AG04449 (cell line): ENCODE results near the gene ZBTB22.
"Not testable (repeated sequence)": the region's sequence is repeated elsewhere in the genome, so short reads cannot be mapped to it uniquely, and the experiment has no call there.

Experiments
- CTCF ChIA-PET: fragments of 350-600 bp; formaldehyde crosslinking; extraction: SDS; loops from one replicate; lab custom pipeline; 2021; ENCODE audit warnings: antibody characterized with exemption; lab: Yijun Ruan, JAX
- POLR2A ChIA-PET: fragments of 400-600, 350-600 bp; formaldehyde crosslinking; extraction: SDS; loops from one replicate; lab custom pipeline; 2020; ENCODE audit warnings: antibody characterized with exemption, inconsistent platforms; lab: Yijun Ruan, JAX
- DNase-seq: peaks from one replicate; pipeline ENCODE4 v3.0.0-alpha.2; 2010; ENCODE audit warnings: low read depth, low spot score
- H3K4me3 ChIP-seq: 2 replicates; pipeline ENCODE4 v1.5.1; 2011; ENCODE audit warnings: low read depth, mild to moderate bottlenecking, control low read depth, low read length
- CTCF ChIP-seq: IDR thresholded peaks from one replicate; pipeline ENCODE4 v1.5.1; 2011; ENCODE audit warnings: mild to moderate bottlenecking, moderate library complexity, low read length, control low read depth, inconsistent platforms; ENCODE audit not compliant: insufficient read depth; ENCODE audit errors: missing control alignments

The ZBTB22 gene

GRCh38 chr6:33288141-33288920 is 29.2 kb downstream of the ZBTB22 start:
- no peak for TF ChIP-seq CTCF
- POLR2A ChIA-PET, result interaction anchor here (0.7 to 4.2 kb wide), 8 partner anchors 9 to 37 kb away, joined by 3 to 57 read pairs (median 6); partner anchors contain the start of genes B3GALT4, RGL2, RPS18 and TAPBP
- H3K4me3 ChIP-seq, result peak overlapping the region; percentile 94
- DNase-seq, result no peak
- CTCF ChIA-PET, result interaction anchor here (0.9 to 7.3 kb wide), 7 partner anchors 9 to 103 kb away, joined by 3 to 52 read pairs (median 4); partner anchors contain the start of genes B3GALT4, RGL2, RPS18 and VPS52

- CTCF ChIA-PET, result interaction anchor here (0.9 to 7.3 kb wide), 5 partner anchors 10 to 104 kb away, joined by 3 to 52 read pairs (median 4); partner anchors contain the start of genes B3GALT4 and RGL2
- TF ChIP-seq CTCF, result no peak
- H3K4me3 ChIP-seq, result peak overlapping the region; percentile 94
- DNase-seq, result no peak
- POLR2A ChIA-PET, result interaction anchor here (4.2 kb wide), 1 partner anchor 9 kb away, joined by 57 read pairs; the partner anchor contains the start of gene B3GALT4
Observed at GRCh38 chr6:33286946-33287914, 30.3 kb downstream of the ZBTB22 start.

- H3K4me3 ChIP-seq, DNase-seq, CTCF ChIA-PET, POLR2A ChIA-PET: not testable (repeated sequence)
Observed at GRCh38 chr6:33285214-33285613, 32.3 kb downstream of the ZBTB22 start.

- ChIA-PET CTCF (interaction anchor here (0.8 to 6.1 kb wide), 4 partner anchors 9 to 126 kb away, joined by 3 to 41 read pairs (median 4); partner anchors contain the start of genes PFDN6, RGL2 and WDR46), POLR2A (no interaction called here)
- no peak for DNase-seq
- H3K4me3 ChIP-seq, result no peak overlapping the region
- TF ChIP-seq CTCF, result no peak
Observed at GRCh38 chr6:33280539-33280938, 37.0 kb downstream of the ZBTB22 start.

GRCh38 chr6:33279971-33280511 is 37.5 kb downstream of the ZBTB22 start:
- ChIA-PET POLR2A (interaction anchor here (3.9 kb wide), 1 partner anchor 8 kb away, joined by 57 read pairs; the partner anchor contains the start of genes PFDN6 and WDR46), CTCF (interaction anchor here (0.8 to 6.1 kb wide), 4 partner anchors 9 to 40 kb away, joined by 3 to 41 read pairs (median 4); partner anchors contain the start of genes PFDN6, RGL2 and WDR46)
- no peak overlapping the region for H3K4me3 ChIP-seq
- TF ChIP-seq CTCF, result peak; percentile 72
- no peak for DNase-seq

- ChIA-PET CTCF (interaction anchor here (1.0 to 6.1 kb wide), 2 partner anchors 10 to 20 kb away, joined by 3 to 41 read pairs; partner anchors contain the start of genes PFDN6 and WDR46), POLR2A (interaction anchor here (3.9 kb wide), 1 partner anchor 9 kb away, joined by 57 read pairs; the partner anchor contains the start of genes PFDN6 and WDR46)
- DNase-seq, result no peak
- H3K4me3 ChIP-seq, result no peak overlapping the region
- TF ChIP-seq CTCF, result no peak
Observed at GRCh38 chr6:33279257-33279695, 38.3 kb downstream of the ZBTB22 start.
